NB4 (cell line): ENCODE measurements around the gene TRIML1.

Source experiments
- CTCF ChIP-seq: IDR thresholded peaks from one replicate; pipeline ENCODE4 v1.5.1; 2012; ENCODE audit warnings: low read depth, low read length
- MYC ChIP-seq: IDR thresholded peaks from 2 replicates; pipeline ENCODE4 v1.6.1; 2011; ENCODE audit warnings: low read depth, low read length
- POLR2A ChIP-seq: IDR thresholded peaks from 2 replicates; pipeline ENCODE4 v1.6.1; 2011; ENCODE audit warnings: mild to moderate bottlenecking; ENCODE audit not compliant: insufficient read length; ENCODE audit errors: extremely low read depth

GRCh38 chr4:188171551-188171950 lies 32.3 kb downstream of the TRIML1 start:
- TF ChIP-seq CTCF (no peak), POLR2A (no peak), MYC (no peak)
